ENCODE measurements around the gene FGG. TPM values are rescaled to one million over a fixed set of nuclear protein-coding genes. Genes with fewer than 3 reads are reported as not detected.

FGG gene
- total RNA-seq, 2 experiments from 2014 or later, result not detected

DNA sequence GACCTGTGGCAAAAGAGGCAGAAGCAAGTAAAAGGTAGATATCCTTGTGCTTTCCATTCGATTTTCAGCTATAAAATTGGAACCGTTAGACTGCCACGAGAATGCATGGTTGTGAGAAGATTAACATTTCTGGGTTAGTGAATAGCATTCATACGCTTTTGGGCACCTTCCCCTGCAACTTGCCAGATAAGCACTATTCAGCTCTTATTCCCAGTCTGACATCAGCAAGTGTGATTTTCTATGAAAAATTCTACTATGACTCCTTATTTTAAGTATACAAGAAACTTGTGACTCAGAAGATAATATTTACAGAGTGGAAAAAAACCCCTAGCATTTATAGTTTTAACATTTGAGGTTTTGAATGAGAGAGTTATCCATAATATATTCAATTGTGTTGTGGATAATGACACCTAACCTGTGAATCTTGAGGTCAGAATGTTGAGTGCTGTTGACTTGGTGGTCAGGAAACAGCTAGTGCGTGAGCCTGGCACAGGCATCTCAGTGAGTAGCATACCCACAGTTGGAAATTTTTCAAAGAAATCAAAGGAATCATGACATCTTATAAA, 45.7 kb downstream of the FGG start:
- DNase-seq, result no peak
- H3K9me3 Mint-ChIP-seq, result no peaks in the 10 kb centered on the region
- H3K4me3 Mint-ChIP-seq, result no peak overlapping the region
- H3K27me3 Mint-ChIP-seq, result peaks cover 5% of the 10 kb centered on the region
- ATAC-seq, result no peak
- H3K27ac Mint-ChIP-seq, result no peak overlapping the region
- H3K36me3 Mint-ChIP-seq (ENCODE audit: low read depth), result no peaks in the 10 kb centered on the region
- POLR2A ChIA-PET, result no interaction called here
- TF ChIP-seq, protein P1, sequence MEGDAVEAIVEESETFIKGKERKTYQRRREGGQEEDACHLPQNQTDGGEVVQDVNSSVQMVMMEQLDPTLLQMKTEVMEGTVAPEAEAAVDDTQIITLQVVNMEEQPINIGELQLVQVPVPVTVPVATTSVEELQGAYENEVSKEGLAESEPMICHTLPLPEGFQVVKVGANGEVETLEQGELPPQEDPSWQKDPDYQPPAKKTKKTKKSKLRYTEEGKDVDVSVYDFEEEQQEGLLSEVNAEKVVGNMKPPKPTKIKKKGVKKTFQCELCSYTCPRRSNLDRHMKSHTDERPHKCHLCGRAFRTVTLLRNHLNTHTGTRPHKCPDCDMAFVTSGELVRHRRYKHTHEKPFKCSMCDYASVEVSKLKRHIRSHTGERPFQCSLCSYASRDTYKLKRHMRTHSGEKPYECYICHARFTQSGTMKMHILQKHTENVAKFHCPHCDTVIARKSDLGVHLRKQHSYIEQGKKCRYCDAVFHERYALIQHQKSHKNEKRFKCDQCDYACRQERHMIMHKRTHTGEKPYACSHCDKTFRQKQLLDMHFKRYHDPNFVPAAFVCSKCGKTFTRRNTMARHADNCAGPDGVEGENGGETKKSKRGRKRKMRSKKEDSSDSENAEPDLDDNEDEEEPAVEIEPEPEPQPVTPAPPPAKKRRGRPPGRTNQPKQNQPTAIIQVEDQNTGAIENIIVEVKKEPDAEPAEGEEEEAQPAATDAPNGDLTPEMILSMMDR (IDR thresholded peaks at IDR 0.05), result no peak
- H3K4me1 Mint-ChIP-seq (ENCODE audit: low read depth), result no peaks in the 10 kb centered on the region
- CTCF ChIA-PET, result interaction anchor here (1.8 kb wide), 1 partner anchor 14 kb away, joined by 6 read pairs; no protein-coding TSS in a partner anchor
- intact Hi-C loops (cut with micrococcal nuclease), result no loop called here

DNA sequence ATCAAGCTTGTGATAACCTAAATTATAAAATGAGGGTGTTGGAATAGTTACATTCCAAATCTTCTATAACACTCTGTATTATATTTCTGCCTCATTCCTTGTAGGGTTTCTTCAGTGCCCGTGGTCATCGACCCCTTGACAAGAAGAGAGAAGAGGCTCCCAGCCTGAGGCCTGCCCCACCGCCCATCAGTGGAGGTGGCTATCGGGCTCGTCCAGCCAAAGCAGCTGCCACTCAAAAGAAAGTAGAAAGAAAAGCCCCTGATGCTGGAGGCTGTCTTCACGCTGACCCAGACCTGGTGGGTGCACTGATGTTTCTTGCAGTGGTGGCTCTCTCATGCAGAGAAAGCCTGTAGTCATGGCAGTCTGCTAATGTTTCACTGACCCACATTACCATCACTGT, 46.8 kb downstream of the FGG start:
- intact Hi-C loops (cut with micrococcal nuclease), result no loop called here
- Mint-ChIP-seq H3K9me3 (no peaks in the 10 kb centered on the region), H3K4me3 (no peak overlapping the region), H3K36me3 (ENCODE audit: low read depth) (no peaks in the 10 kb centered on the region), H3K4me1 (ENCODE audit: low read depth) (no peaks in the 10 kb centered on the region), H3K27me3 (peaks cover 3% of the 10 kb centered on the region), H3K27ac (no peak overlapping the region)
- ChIA-PET CTCF (no interaction called here), POLR2A (no interaction called here)
- DNase-seq (no peak), ATAC-seq (no peak)
- TF ChIP-seq, protein P1 (IDR thresholded peaks at IDR 0.05), result no peak

DNA sequence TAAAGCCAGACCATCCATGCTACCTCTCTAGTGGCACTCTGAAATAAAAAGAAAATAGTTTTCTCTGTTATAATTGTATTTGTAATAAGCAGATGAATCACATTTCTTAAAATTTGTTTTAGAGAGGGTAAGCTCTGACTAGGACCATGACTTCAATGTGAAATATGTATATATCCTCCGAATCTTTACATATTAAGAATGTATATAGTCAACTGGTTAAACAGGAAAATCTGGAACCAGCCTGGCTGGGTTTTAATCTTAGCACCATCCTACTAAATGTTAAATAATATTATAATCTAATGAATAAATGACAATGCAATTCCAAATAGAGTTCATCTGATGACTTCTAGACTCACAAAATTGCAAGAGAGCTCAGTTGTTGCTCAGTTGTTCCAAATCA, 48.1 kb downstream of the FGG start:
- H3K4me3 Mint-ChIP-seq, result no peak overlapping the region
- POLR2A ChIA-PET, result no interaction called here
- H3K27ac Mint-ChIP-seq, result no peak overlapping the region
- TF ChIP-seq, protein P1 (IDR thresholded peaks at IDR 0.05), result no peak
- H3K27me3 Mint-ChIP-seq, result peaks cover 3% of the 10 kb centered on the region
- no peaks in the 10 kb centered on the region for H3K4me1 Mint-ChIP-seq (ENCODE audit: low read depth)
- no peaks in the 10 kb centered on the region for H3K36me3 Mint-ChIP-seq (ENCODE audit: low read depth)
- intact Hi-C loops (cut with micrococcal nuclease), result no loop called here
- no peaks in the 10 kb centered on the region for H3K9me3 Mint-ChIP-seq
- CTCF ChIA-PET, result no interaction called here
- DNase-seq (no peak), ATAC-seq (no peak)

DNA sequence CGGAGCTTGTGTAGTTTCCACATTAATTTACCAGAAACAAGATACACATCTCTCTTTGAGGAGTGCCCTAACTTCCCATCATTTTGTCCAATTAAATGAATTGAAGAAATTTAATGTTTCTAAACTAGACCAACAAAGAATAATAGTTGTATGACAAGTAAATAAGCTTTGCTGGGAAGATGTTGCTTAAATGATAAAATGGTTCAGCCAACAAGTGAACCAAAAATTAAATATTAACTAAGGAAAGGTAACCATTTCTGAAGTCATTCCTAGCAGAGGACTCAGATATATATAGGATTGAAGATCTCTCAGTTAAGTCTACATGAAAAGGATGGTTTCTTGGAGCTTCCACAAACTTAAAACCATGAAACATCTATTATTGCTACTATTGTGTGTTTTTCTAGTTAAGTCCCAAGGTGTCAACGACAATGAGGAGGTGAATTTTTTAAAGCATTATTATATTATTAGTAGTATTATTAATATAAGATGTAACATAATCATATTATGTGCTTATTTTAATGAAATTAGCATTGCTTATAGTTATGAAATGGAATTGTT, 49.7 kb downstream of the FGG start, which contains the start of gene FGB:
FGB (plus strand) TSS at position 315 of the 558 bp plus-strand sequence; CDS start at position 323, 8 bp downstream.
- Mint-ChIP-seq H3K27me3 (peaks cover 3% of the 10 kb centered on the region), H3K4me1 (ENCODE audit: low read depth) (no peaks in the 10 kb centered on the region), H3K36me3 (ENCODE audit: low read depth) (no peaks in the 10 kb centered on the region), H3K27ac (no peak within 1 kb of the TSS), H3K9me3 (no peaks in the 10 kb centered on the region), H3K4me3 (no peak within 1 kb of the TSS)
- DNase-seq (no peak), ATAC-seq (no peak)
- intact Hi-C loops (cut with micrococcal nuclease), result no loop called here
- CTCF ChIA-PET, result interaction anchor here (1.2 kb wide), 1 partner anchor 56 kb away, joined by 5 read pairs; no protein-coding TSS in a partner anchor
- POLR2A ChIA-PET, result no interaction called here
- TF ChIP-seq, protein P1 (IDR thresholded peaks at IDR 0.05), result no peak

DNA sequence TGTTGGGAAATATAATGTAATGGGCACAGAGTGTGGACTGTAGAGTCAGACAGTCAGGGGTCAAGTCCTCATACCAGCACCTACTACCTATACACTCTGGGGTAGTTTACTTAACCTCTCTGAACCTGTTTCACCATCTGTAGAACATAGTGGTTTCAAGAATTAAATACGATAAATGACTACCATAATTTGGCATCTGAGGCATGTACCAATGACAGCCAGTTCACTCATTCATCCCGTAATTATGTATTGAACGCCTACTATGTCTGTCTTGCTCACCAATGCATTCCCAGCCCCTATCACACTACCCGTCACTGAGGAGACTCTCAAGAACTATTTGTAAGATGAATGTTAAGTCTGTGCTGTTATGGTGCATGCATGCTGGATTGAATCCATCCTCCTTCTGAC, 51.6 kb downstream of the FGG start:
- ATAC-seq, result no peak
- intact Hi-C loops (cut with micrococcal nuclease), result no loop called here
- H3K27me3 Mint-ChIP-seq, result peaks cover 3% of the 10 kb centered on the region
- H3K27ac Mint-ChIP-seq, result no peak overlapping the region
- TF ChIP-seq, protein P1 (IDR thresholded peaks at IDR 0.05), result no peak
- H3K4me1 Mint-ChIP-seq (ENCODE audit: low read depth), result no peaks in the 10 kb centered on the region
- no peak for DNase-seq
- no peaks in the 10 kb centered on the region for H3K9me3 Mint-ChIP-seq
- H3K4me3 Mint-ChIP-seq, result no peak overlapping the region
- ChIA-PET CTCF (interaction anchor here (5.8 kb wide), 1 partner anchor 61 kb away, joined by 141 read pairs; no protein-coding TSS in a partner anchor), POLR2A (no interaction called here)
- H3K36me3 Mint-ChIP-seq (ENCODE audit: low read depth), result no peaks in the 10 kb centered on the region

All from activated CD8-positive, alpha-beta T cell treated with anti-CD3 and anti-CD28 coated beads for 36 hours (primary cell).